ENCODE data around the gene NR3C2.
"Not testable (repeated sequence)": the region's sequence is repeated elsewhere in the genome, so short reads cannot be mapped to it uniquely, and the experiment has no call there.

NR3C2 gene

GRCh38 chr4:148166132-148166591 is 276.1 kb downstream of the NR3C2 start:
- no peaks in the 10 kb centered on the region for H3K36me3 Mint-ChIP-seq
- no peak for DNase-seq
- peaks cover 12% of the 10 kb centered on the region for H3K4me1 Mint-ChIP-seq
- H3K27ac Mint-ChIP-seq = no peak overlapping the region
- no peaks in the 10 kb centered on the region for H3K27me3 Mint-ChIP-seq
- no peak overlapping the region for H3K4me3 Mint-ChIP-seq
- CTCF ChIA-PET = no interaction called here
- H3K9me3 Mint-ChIP-seq = peaks cover 2% of the 10 kb centered on the region

GRCh38 chr4:148164557-148164956 is 277.7 kb downstream of the NR3C2 start:
- Mint-ChIP-seq H3K36me3 (no peaks in the 10 kb centered on the region), H3K4me1 (no peaks in the 10 kb centered on the region), H3K27ac (no peak overlapping the region), H3K4me3 (no peak overlapping the region), H3K9me3 (no peaks in the 10 kb centered on the region), H3K27me3 (no peaks in the 10 kb centered on the region)
- no peak for DNase-seq
- CTCF ChIA-PET = no interaction called here

DNA sequence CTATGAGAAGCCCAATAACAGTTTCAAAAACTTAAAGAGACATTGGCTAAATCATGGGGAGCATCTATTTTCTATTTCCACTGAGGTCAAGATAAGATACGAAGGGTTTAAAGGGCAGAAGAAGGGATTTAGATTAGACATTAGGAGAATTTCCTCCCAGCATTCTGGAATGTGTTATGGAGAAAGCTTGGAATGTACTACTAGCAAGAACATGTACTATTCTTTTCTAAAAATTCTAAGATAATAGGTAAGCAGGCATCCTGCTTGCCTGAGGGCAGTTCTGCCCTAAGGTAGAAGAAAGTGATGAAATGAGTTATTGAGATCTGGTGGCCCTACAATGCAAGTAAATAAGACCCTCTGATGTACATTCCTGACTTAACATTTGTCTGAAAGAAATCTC is 279.2 kb downstream of the NR3C2 start:
- H3K27me3 Mint-ChIP-seq = no peaks in the 10 kb centered on the region
- H3K9me3 Mint-ChIP-seq = no peaks in the 10 kb centered on the region
- no peak overlapping the region for H3K27ac Mint-ChIP-seq
- H3K36me3 Mint-ChIP-seq = no peaks in the 10 kb centered on the region
- H3K4me3 Mint-ChIP-seq = no peak overlapping the region
- no peaks in the 10 kb centered on the region for H3K4me1 Mint-ChIP-seq
- no peak for DNase-seq
- CTCF ChIA-PET = no interaction called here

GRCh38 chr4:148162519-148162918 is 279.7 kb downstream of the NR3C2 start:
- CTCF ChIA-PET = no interaction called here
- DNase-seq = no peak
- H3K9me3 Mint-ChIP-seq = no peaks in the 10 kb centered on the region

GRCh38 chr4:148161601-148162000 is 280.6 kb downstream of the NR3C2 start:
- Mint-ChIP-seq H3K27ac (no peak overlapping the region), H3K27me3 (no peaks in the 10 kb centered on the region)

More at GRCh38 chr4:148162519-148162918, 279.7 kb downstream of the NR3C2 start:
- H3K36me3 Mint-ChIP-seq = no peaks in the 10 kb centered on the region
- no peak overlapping the region for H3K27ac Mint-ChIP-seq
- no peak overlapping the region for H3K4me3 Mint-ChIP-seq
- no peaks in the 10 kb centered on the region for H3K27me3 Mint-ChIP-seq
- H3K4me1 Mint-ChIP-seq = no peaks in the 10 kb centered on the region

GRCh38 chr4:148159793-148160192 is 282.4 kb downstream of the NR3C2 start:
- no peak for DNase-seq
- Mint-ChIP-seq H3K9me3 (no peaks in the 10 kb centered on the region), H3K4me1 (no peaks in the 10 kb centered on the region), H3K27me3 (no peaks in the 10 kb centered on the region), H3K36me3 (no peaks in the 10 kb centered on the region), H3K4me3 (no peak overlapping the region), H3K27ac (no peak overlapping the region)
- CTCF ChIA-PET = no interaction called here

More at GRCh38 chr4:148161601-148162000, 280.6 kb downstream of the NR3C2 start:
- CTCF ChIA-PET = no interaction called here
- H3K4me1 Mint-ChIP-seq = no peaks in the 10 kb centered on the region
- H3K9me3 Mint-ChIP-seq = no peaks in the 10 kb centered on the region
- H3K36me3 Mint-ChIP-seq = no peaks in the 10 kb centered on the region
- DNase-seq = no peak
- H3K4me3 Mint-ChIP-seq = no peak overlapping the region

GRCh38 chr4:148154769-148155168 is 287.4 kb downstream of the NR3C2 start:
- Mint-ChIP-seq H3K36me3 (peaks cover 2% of the 10 kb centered on the region), H3K9me3 (no peaks in the 10 kb centered on the region), H3K4me1 (no peaks in the 10 kb centered on the region), H3K4me3 (no peak overlapping the region), H3K27me3 (no peaks in the 10 kb centered on the region), H3K27ac (no peak overlapping the region)
- CTCF ChIA-PET = no interaction called here
- DNase-seq = no peak

DNA sequence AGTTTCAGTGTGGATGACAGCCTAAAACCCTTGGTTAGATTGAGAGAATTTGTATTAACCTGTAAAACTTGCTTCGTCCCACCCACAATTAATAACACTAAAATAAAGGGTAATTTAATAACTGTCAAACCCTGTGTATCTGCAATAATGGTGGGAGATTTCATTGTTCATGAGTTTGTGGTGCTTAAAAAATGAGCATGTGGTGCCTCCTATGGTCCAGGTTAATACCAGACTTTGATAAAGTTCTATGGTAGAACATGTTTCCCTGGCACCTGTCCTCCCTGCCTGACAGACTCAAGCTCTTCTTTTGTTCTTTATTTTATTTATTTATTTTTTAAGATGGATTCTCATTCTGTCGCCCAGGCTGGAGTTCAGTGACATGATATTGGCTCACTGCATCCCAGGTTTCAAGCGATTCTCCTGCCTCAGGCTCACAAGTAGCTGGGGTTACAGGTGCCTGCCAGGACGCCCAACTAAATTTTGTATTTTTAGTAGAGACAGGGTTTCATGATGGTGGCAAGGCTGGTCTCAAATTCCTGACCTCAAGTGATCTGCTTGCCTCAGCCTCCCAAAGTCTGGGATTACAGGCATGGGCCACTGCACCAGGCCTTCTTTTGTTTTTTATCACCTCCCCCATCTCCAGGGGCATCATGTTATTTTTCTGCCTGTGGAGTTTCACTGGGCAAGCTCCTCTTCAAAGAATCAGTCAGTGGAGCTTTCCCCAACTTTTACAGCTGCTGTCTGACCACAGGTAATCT is 289.2 kb downstream of the NR3C2 start:
- CTCF ChIA-PET = no interaction called here
- Mint-ChIP-seq H3K4me1 (no peaks in the 10 kb centered on the region), H3K36me3 (peaks cover 2% of the 10 kb centered on the region), H3K27me3 (no peaks in the 10 kb centered on the region), H3K4me3 (no peak overlapping the region), H3K9me3 (no peaks in the 10 kb centered on the region), H3K27ac (no peak overlapping the region)
- DNase-seq = no peak

GRCh38 chr4:148151806-148152205 is 290.4 kb downstream of the NR3C2 start:
- H3K36me3 Mint-ChIP-seq = peaks cover 2% of the 10 kb centered on the region
- DNase-seq = no peak
- H3K4me3 Mint-ChIP-seq = no peak overlapping the region
- H3K27me3 Mint-ChIP-seq = no peaks in the 10 kb centered on the region
- CTCF ChIA-PET = no interaction called here
- no peak overlapping the region for H3K27ac Mint-ChIP-seq
- no peaks in the 10 kb centered on the region for H3K9me3 Mint-ChIP-seq
- no peaks in the 10 kb centered on the region for H3K4me1 Mint-ChIP-seq

- H3K36me3 Mint-ChIP-seq = no peaks in the 10 kb centered on the region
Measured at GRCh38 chr4:148145475-148145874, 296.7 kb downstream of the NR3C2 start.

DNA sequence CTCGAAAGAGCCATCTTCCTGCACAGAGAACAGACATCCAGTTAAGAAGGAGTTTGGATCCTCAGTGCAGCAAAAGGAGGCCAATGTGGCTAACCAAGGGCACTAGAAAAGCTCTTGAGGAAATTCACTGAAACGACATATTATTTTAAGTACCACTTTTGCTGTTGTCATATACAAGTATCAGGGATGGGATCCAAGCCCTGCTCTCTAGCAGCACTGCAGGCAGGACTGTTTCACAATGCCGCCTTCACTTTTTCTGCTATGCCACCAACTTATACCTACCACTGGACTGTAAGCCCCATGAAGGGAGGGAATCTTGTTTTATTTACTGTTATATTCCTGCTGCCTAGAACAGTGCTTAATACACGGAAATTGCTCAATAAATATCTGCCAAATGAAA is 299.0 kb downstream of the NR3C2 start:
- no peaks in the 10 kb centered on the region for H3K4me1 Mint-ChIP-seq
- no peaks in the 10 kb centered on the region for H3K36me3 Mint-ChIP-seq
- no peak overlapping the region for H3K4me3 Mint-ChIP-seq
- H3K27me3 Mint-ChIP-seq = no peaks in the 10 kb centered on the region
- no peak for DNase-seq
- no peaks in the 10 kb centered on the region for H3K9me3 Mint-ChIP-seq
- CTCF ChIA-PET = no interaction called here
- no peak overlapping the region for H3K27ac Mint-ChIP-seq

More at GRCh38 chr4:148145475-148145874, 296.7 kb downstream of the NR3C2 start:
- DNase-seq = no peak
- Mint-ChIP-seq H3K9me3 (no peaks in the 10 kb centered on the region), H3K27me3 (no peaks in the 10 kb centered on the region), H3K4me3 (no peak overlapping the region), H3K4me1 (no peaks in the 10 kb centered on the region), H3K27ac (no peak overlapping the region)
- CTCF ChIA-PET = no interaction called here

DNA sequence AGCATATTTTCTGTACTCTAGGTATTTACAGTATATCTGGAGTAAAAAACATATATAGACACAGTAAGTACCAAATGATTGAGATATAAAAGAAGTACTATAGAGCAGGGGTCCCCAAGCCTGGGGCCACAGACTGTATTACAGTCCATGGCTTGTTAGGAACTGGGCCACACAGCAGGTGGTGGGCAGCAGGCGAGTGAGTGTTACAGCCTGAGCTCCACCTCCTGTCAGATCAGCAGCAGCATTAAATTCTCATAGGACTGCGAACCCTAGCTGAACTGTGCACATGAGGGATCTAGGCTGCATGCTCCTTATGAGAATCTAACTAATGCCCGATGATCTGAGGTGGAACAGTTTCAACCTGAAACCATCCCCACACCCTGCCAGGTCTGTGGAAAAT is 300.7 kb downstream of the NR3C2 start:
- H3K9me3 Mint-ChIP-seq = no peaks in the 10 kb centered on the region
- H3K4me3 Mint-ChIP-seq = no peak overlapping the region
- no peaks in the 10 kb centered on the region for H3K27me3 Mint-ChIP-seq
- CTCF ChIA-PET = no interaction called here
- H3K27ac Mint-ChIP-seq = no peak overlapping the region
- H3K4me1 Mint-ChIP-seq = no peaks in the 10 kb centered on the region
- no peak for DNase-seq
- H3K36me3 Mint-ChIP-seq = no peaks in the 10 kb centered on the region

- Mint-ChIP-seq H3K27ac (no peak overlapping the region), H3K36me3 (peaks cover 3% of the 10 kb centered on the region), H3K9me3 (peaks cover 20% of the 10 kb centered on the region), H3K27me3 (no peaks in the 10 kb centered on the region), H3K4me1 (no peaks in the 10 kb centered on the region), H3K4me3 (no peak overlapping the region)
- CTCF ChIA-PET = interaction anchor here (0.5 kb wide), 1 partner anchor 369 kb away, joined by 3 read pairs; no protein-coding TSS in a partner anchor
- no peak for DNase-seq
Measured at GRCh38 chr4:148126825-148127224, 315.4 kb downstream of the NR3C2 start.

DNA sequence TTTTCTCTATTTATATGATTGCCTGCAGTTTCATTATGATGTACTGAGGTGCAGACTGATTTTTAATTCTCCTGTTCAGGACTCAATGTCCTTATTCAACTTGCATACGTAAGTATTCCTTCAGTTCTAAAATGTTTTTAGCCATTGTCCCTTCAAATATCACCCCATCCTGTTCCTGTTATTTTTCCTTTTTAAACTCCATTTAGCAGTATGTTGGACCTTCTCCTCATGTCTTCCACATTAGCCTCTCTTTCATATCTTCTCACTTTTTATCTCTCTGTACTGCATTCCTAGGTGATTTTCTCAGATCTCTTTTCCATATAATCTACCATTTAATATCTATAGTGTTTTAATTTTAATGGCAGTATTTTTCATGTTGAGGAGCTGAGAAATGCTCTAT is 317.7 kb downstream of the NR3C2 start:
- Mint-ChIP-seq H3K9me3 (peaks cover 20% of the 10 kb centered on the region), H3K4me3 (no peak overlapping the region), H3K36me3 (peaks cover 3% of the 10 kb centered on the region), H3K27me3 (no peaks in the 10 kb centered on the region), H3K4me1 (no peaks in the 10 kb centered on the region), H3K27ac (no peak overlapping the region)
- CTCF ChIA-PET = interaction anchor here (0.7 kb wide), 1 partner anchor 1173 kb away, joined by 3 read pairs; no protein-coding TSS in a partner anchor
- no peak for DNase-seq

DNA sequence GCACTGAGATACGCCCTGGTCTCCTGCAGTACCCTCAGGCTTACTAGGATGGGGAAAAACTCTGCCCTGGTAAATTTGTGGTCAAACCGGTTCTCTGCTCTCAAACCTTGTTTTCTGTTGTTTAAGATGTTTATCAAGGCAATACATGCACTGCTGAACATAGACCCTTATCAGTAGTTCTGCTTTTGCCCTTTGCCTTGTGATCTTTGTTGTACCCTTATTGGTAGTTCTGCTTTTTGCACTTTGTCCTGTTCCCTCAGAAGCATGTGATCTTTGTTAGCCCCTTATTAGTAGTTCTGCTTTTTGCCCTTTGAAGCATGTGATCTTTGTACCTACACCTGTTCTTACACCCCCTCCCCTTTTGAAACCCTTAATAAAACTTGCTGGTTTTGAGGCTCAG is 319.1 kb downstream of the NR3C2 start:
- CTCF ChIA-PET, H3K27me3 Mint-ChIP-seq, H3K36me3 Mint-ChIP-seq, H3K4me3 Mint-ChIP-seq, H3K27ac Mint-ChIP-seq, DNase-seq, H3K4me1 Mint-ChIP-seq: not testable (repeated sequence)
- peaks cover 20% of the 10 kb centered on the region for H3K9me3 Mint-ChIP-seq
